ENCODE data around the gene OR8D1.

OR8D1 gene

DNA sequence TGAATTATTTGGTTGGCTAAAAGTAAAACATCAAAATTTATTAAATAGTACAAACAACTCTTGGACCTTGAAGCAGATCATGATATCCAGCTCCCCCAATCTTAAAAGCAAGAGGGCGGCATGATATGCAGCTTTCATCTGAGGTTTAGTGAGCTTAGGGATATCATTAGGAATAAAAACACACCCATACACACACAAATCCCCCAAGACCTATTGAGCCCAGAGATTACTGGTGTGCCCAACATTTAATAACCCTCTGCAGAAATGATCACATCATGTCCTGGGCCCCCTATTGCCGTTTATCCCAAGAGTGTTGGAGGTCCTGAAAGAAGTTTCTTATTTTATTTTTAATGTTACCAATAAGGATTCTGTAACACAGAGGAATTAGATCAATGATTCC lies at the start of gene OR8D1:
Gene OR8D1, minus strand, starts transcription at position 101 of the 400 bp plus-strand sequence. CDS start 3,183 bp downstream, outside the sequence.
- Histone ChIP-seq H3K9me3 (no peaks in the 10 kb centered on the region), H3K4me1 (no peaks in the 10 kb centered on the region), H3K36me3 (replicated peaks) (no peaks in the 10 kb centered on the region), H3K27me3 (ENCODE audit: low read depth) (no peaks in the 10 kb centered on the region), H3K4me3 (no peak within 1 kb of the TSS)
- in situ Hi-C loops (cut with MboI; ENCODE audit: low sequenced_read_pairs) = no loop called here
- no peak for DNase-seq (ENCODE audit: low spot score in 2 of 2)

DNA sequence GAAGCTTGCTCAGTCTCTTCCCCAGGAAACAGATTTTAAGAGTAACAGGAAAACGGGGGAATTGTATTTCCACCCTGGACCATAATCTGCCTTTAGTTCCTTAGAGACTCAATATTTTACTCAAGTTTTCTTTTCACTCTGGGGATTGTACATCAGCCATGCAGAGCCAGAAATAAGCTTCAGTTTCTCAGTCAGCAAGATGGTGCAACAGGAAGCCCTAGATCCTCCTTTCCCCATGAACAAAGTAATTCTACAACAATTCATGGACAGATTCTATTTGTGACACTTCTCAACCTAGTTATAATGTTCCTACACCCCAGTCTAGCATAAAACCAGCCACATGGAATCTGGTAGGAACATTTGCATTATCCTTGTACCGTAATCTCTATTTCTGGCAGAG lies 45.8 kb upstream of the OR8D1 start:
- in situ Hi-C loops (cut with MboI; ENCODE audit: low sequenced_read_pairs) = no loop called here
- Histone ChIP-seq H3K27me3 (ENCODE audit: low read depth) (0 out of 2 replicates have a peak, but pooled peaks cover 2% of the 10 kb centered on the region), H3K4me1 (no peaks in the 10 kb centered on the region), H3K4me3 (no peak overlapping the region), H3K36me3 (replicated peaks) (no peaks in the 10 kb centered on the region), H3K9me3 (no peaks in the 10 kb centered on the region)
- DNase-seq (ENCODE audit: low spot score in 2 of 2) = no peak

DNA sequence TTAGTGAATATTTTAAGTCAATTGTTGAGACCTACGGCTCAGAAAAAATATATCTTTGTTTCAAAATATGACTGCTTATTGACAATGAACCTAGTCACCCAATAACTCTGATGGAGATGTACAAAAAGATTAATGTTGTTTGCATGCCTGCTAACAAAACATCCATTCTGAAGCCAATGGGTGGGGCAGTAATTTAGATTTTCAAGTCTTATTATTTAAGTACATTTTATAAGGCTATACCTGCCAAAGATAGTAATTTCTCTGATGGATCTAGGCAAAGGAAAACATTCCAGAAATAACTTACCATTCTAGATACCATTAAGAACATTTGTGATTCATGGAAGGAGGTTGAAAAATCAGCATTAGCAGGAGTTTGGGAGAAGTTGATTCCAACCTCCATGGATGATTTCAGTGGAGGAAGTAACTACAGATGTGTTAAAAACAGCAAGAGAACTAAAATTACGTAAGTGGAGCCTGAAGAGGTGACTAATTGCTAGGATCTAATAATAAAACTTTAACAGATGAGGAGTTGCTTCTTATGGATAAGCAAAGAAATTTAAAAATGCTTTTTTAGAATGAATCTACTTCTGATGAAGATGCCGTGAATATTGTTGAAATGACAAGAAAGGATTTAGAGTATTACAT lies 32.7 kb upstream of the OR8D1 start:
- Histone ChIP-seq H3K9me3 (no peaks in the 10 kb centered on the region), H3K27me3 (ENCODE audit: low read depth) (no peaks in the 10 kb centered on the region), H3K36me3 (replicated peaks) (no peaks in the 10 kb centered on the region), H3K4me3 (no peak overlapping the region), H3K4me1 (no peaks in the 10 kb centered on the region)
- in situ Hi-C loops (cut with MboI; ENCODE audit: low sequenced_read_pairs) = no loop called here
- DNase-seq (ENCODE audit: low spot score in 2 of 2) = no peak

GRCh38 chr11:124344346-124344745 lies 30.6 kb upstream of the OR8D1 start:
- Histone ChIP-seq H3K27me3 (ENCODE audit: low read depth) (no peaks in the 10 kb centered on the region), H3K9me3 (no peaks in the 10 kb centered on the region), H3K4me3 (no peak overlapping the region), H3K36me3 (replicated peaks) (no peaks in the 10 kb centered on the region), H3K4me1 (no peaks in the 10 kb centered on the region)
- no peak for DNase-seq (ENCODE audit: low spot score in 2 of 2)
- in situ Hi-C loops (cut with MboI; ENCODE audit: low sequenced_read_pairs) = no loop called here

DNA sequence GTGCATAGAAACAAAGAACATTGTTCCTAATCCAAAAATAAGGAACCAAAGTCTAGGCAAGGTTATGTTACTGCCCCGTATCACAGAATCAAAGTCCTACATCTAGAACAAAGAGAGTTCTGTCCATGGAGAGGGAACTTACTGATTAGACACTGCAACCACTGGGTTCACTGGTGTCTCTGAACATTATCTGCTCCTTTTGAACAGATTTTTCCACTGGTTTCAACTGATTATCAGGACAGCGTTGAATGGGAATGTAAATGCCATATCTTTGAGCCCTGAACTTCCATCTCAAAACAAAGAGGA lies 26.3 kb upstream of the OR8D1 start:
- no peaks in the 10 kb centered on the region for H3K4me1 ChIP-seq
- in situ Hi-C loops (cut with MboI; ENCODE audit: low sequenced_read_pairs) = no loop called here
- H3K4me3 ChIP-seq = no peak overlapping the region
- DNase-seq (ENCODE audit: low spot score in 2 of 2) = no peak
- H3K9me3 ChIP-seq = no peaks in the 10 kb centered on the region
- no peaks in the 10 kb centered on the region for H3K36me3 ChIP-seq (replicated peaks)
- H3K27me3 ChIP-seq (ENCODE audit: low read depth) = no peaks in the 10 kb centered on the region

DNA sequence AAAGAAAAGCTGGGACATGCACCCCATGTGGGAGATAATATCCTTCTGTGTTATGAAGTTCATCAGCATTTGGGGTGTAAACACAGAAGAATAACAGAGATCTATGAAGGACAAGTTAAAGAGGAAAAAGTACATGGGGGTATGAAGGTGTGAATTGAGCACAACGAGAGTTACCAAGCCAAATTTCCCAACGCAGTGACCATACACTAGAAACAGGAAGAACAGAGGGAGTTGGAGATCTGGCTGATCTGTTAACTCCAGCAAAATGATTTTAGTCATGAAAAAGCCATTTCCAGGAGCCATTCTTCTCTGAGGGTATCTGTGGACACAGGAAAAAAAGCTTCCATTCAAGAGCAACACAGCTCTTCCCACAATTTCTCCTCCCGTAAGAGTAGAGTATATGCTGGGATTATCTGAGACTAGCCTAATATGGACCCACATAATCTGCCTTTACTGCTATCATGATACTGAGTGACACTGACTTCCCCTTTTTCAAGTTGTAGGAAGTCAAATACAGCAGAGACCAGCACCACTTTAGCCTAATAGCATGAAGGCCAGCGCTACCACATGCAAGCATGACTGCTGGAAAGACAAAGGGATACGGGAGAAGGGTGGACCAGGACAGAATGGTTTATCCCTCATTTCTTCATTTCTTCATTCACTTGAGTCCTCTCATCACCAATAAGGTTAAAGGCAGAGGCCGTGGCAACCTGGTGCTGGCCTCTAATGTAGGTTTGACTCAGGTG lies 25.8 kb upstream of the OR8D1 start:
- in situ Hi-C loops (cut with MboI; ENCODE audit: low sequenced_read_pairs) = no loop called here
- H3K4me1 ChIP-seq = no peaks in the 10 kb centered on the region

DNA sequence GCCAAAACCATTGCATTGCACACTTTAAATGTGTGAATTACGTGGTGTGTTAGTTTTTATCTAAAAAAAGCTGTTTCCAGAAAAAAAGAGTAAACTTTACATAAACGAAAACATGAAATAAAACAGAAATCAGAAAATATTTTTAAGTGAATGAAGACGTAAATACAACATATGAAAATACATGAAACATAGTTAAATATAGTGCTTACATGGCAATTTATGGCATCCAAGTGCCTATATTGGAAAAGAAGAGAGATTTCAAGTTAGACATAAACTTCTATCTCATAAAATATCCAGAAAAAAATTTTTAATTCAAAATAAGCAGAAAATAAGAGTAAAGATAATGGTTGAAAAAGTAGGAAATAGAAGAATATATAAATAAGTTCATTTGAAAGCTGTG lies 18.1 kb upstream of the OR8D1 start:
- Histone ChIP-seq H3K4me1 (no peaks in the 10 kb centered on the region), H3K4me3 (no peak overlapping the region), H3K27me3 (ENCODE audit: low read depth) (no peaks in the 10 kb centered on the region), H3K36me3 (replicated peaks) (no peaks in the 10 kb centered on the region), H3K9me3 (no peaks in the 10 kb centered on the region)
- in situ Hi-C loops (cut with MboI; ENCODE audit: low sequenced_read_pairs) = no loop called here
- DNase-seq (ENCODE audit: low spot score in 2 of 2) = no peak

More for the DNA sequence above, 25.8 kb upstream of the OR8D1 start:
- H3K27me3 ChIP-seq (ENCODE audit: low read depth) = no peaks in the 10 kb centered on the region
- H3K4me3 ChIP-seq = no peak overlapping the region
- H3K36me3 ChIP-seq (replicated peaks) = no peaks in the 10 kb centered on the region
- DNase-seq (ENCODE audit: low spot score in 2 of 2) = no peak
- H3K9me3 ChIP-seq = no peaks in the 10 kb centered on the region

GRCh38 chr11:124329787-124330478 lies 16.2 kb upstream of the OR8D1 start:
- DNase-seq (ENCODE audit: low spot score in 2 of 2) = no peak
- no peaks in the 10 kb centered on the region for H3K27me3 ChIP-seq (ENCODE audit: low read depth)
- no peaks in the 10 kb centered on the region for H3K4me1 ChIP-seq
- in situ Hi-C loops (cut with MboI; ENCODE audit: low sequenced_read_pairs) = no loop called here
- no peaks in the 10 kb centered on the region for H3K9me3 ChIP-seq
- no peaks in the 10 kb centered on the region for H3K36me3 ChIP-seq (replicated peaks)
- no peak overlapping the region for H3K4me3 ChIP-seq

- no peaks in the 10 kb centered on the region for H3K27me3 ChIP-seq (ENCODE audit: low read depth)
- no peak for DNase-seq (ENCODE audit: low spot score in 2 of 2)
- in situ Hi-C loops (cut with MboI; ENCODE audit: low sequenced_read_pairs) = no loop called here
- H3K4me1 ChIP-seq = no peaks in the 10 kb centered on the region
- no peaks in the 10 kb centered on the region for H3K9me3 ChIP-seq
- no peak overlapping the region for H3K4me3 ChIP-seq
- no peaks in the 10 kb centered on the region for H3K36me3 ChIP-seq (replicated peaks)
Observed at GRCh38 chr11:124327775-124328174, 14.0 kb upstream of the OR8D1 start.

GRCh38 chr11:124322356-124322755 lies 8.6 kb upstream of the OR8D1 start:
- in situ Hi-C loops (cut with MboI; ENCODE audit: low sequenced_read_pairs) = no loop called here
- Histone ChIP-seq H3K9me3 (no peaks in the 10 kb centered on the region), H3K4me3 (no peak overlapping the region), H3K27me3 (ENCODE audit: low read depth) (no peaks in the 10 kb centered on the region), H3K36me3 (replicated peaks) (no peaks in the 10 kb centered on the region), H3K4me1 (no peaks in the 10 kb centered on the region)
- no peak for DNase-seq (ENCODE audit: low spot score in 2 of 2)

DNA sequence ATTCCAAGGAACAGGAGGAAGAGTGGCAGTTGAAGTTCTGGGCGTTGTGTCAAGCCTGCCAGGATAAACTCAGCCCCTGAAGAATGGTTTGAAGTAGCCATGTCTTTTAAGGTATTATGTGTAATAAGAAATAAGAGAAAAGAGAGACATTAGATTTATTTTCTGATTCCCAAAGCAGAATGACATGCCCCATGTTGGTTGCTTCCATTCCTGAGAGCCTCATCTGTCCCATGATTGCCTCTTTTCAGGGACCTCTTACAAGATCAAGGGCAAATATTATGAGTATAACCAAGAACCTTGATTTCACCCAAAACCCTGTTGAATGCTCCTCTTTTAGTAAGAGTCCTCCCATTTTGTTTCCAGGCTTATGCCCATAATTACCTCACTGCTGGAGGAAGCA lies 6.3 kb upstream of the OR8D1 start, which contains the start of gene OR8D2:
Gene OR8D2, minus strand, starts transcription at position 101 of the 400 bp plus-strand sequence. Its CDS starts 0 bp downstream, at position 101.
- no peaks in the 10 kb centered on the region for H3K9me3 ChIP-seq
- H3K4me3 ChIP-seq = no peak within 1 kb of the TSS
- H3K4me1 ChIP-seq = no peaks in the 10 kb centered on the region
- no peaks in the 10 kb centered on the region for H3K27me3 ChIP-seq (ENCODE audit: low read depth)
- no peak for DNase-seq (ENCODE audit: low spot score in 2 of 2)
- in situ Hi-C loops (cut with MboI; ENCODE audit: low sequenced_read_pairs) = no loop called here
- no peaks in the 10 kb centered on the region for H3K36me3 ChIP-seq (replicated peaks)

DNA sequence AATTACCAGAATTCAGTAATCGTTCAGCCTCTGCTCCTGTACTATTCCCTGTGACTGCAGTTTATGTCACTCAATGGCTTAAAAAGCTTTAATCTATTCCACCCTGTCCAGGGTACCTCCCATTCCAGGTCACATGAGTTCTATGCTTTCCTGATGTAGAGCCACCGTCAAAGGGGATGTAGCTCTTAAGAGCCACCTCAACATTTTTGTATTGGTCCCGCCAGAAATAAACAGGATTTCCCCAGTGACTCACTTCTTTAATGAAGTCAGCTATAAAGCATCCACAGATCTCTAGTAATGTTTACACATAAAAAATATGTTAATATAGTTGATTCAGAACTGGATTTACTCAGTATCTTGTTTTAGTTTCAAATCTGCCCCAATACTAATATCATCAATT lies 1.3 kb upstream of the OR8D1 start:
- Histone ChIP-seq H3K27me3 (ENCODE audit: low read depth) (no peaks in the 10 kb centered on the region), H3K9me3 (no peaks in the 10 kb centered on the region), H3K4me1 (no peaks in the 10 kb centered on the region), H3K4me3 (no peak overlapping the region), H3K36me3 (replicated peaks) (no peaks in the 10 kb centered on the region)
- DNase-seq (ENCODE audit: low spot score in 2 of 2) = no peak
- in situ Hi-C loops (cut with MboI; ENCODE audit: low sequenced_read_pairs) = no loop called here

- no peak for DNase-seq (ENCODE audit: low spot score in 2 of 2)
- Histone ChIP-seq H3K36me3 (replicated peaks) (no peaks in the 10 kb centered on the region), H3K27me3 (ENCODE audit: low read depth) (no peaks in the 10 kb centered on the region), H3K4me3 (no peak overlapping the region), H3K9me3 (no peaks in the 10 kb centered on the region), H3K4me1 (no peaks in the 10 kb centered on the region)
- in situ Hi-C loops (cut with MboI; ENCODE audit: low sequenced_read_pairs) = no loop called here
Observed at GRCh38 chr11:124313131-124313530, 618 bp downstream of the OR8D1 start.

GRCh38 chr11:124311670-124312069 lies 2.1 kb downstream of the OR8D1 start:
- no peak for DNase-seq (ENCODE audit: low spot score in 2 of 2)
- in situ Hi-C loops (cut with MboI; ENCODE audit: low sequenced_read_pairs) = no loop called here
- no peaks in the 10 kb centered on the region for H3K36me3 ChIP-seq (replicated peaks)
- H3K27me3 ChIP-seq (ENCODE audit: low read depth) = no peaks in the 10 kb centered on the region
- no peaks in the 10 kb centered on the region for H3K9me3 ChIP-seq
- no peak overlapping the region for H3K4me3 ChIP-seq
- no peaks in the 10 kb centered on the region for H3K4me1 ChIP-seq
